GM23338 (cell line): ENCODE measurements around the gene NTN3. TPM values are rescaled to one million over a fixed set of nuclear protein-coding genes. Genes with fewer than 3 reads are reported as not detected.

Experiments
- ATAC-seq: fragments of 200-7000 bp; cut with Tn5 transposase; 3 replicates; pipeline ENCODE4 v1.9.1; 2020
- DNase-seq: peaks from one replicate; pipeline ENCODE4 v3.0.0-alpha.2; 2015; ENCODE audit warnings: low spot score
- H2AFZ ChIP-seq: fragments of 200-600 bp; sonication (generic); 2 replicates; pipeline ENCODE4 v1.8.0; 2016; ENCODE audit warnings: antibody characterized with exemption, mild to moderate bottlenecking, moderate library complexity
- H3F3A ChIP-seq: fragments of 200-600 bp; sonication (generic); replicated peaks from 2 replicates; pipeline ENCODE4 v1.8.0; 2017; ENCODE audit warnings: antibody characterized with exemption, mixed run types, low read depth
- H3K27ac ChIP-seq: fragments of 200-600 bp; sonication (generic); 2 replicates; pipeline ENCODE4 v1.6.1; 2016; ENCODE audit warnings: low read depth
- H3K27me3 ChIP-seq: fragments of 200-600 bp; sonication (generic); 2 replicates; pipeline ENCODE4 v1.8.0; 2016; ENCODE audit warnings: mild to moderate bottlenecking, mixed run types, moderate library complexity; ENCODE audit not compliant: insufficient read depth
- H3K36me3 ChIP-seq: fragments of 200-600 bp; sonication (generic); 2 replicates; pipeline ENCODE4 v1.8.0; 2016; ENCODE audit warnings: mild to moderate bottlenecking; ENCODE audit not compliant: insufficient read depth
- H3K4me1 ChIP-seq: fragments of 200-600 bp; sonication (generic); 2 replicates; pipeline ENCODE4 v1.8.0; 2016; ENCODE audit warnings: mild to moderate bottlenecking, moderate library complexity; ENCODE audit not compliant: insufficient read depth
- H3K4me2 ChIP-seq: fragments of 200-600 bp; sonication (generic); 2 replicates; pipeline ENCODE4 v1.7.1; 2017; ENCODE audit warnings: mixed run types
- H3K4me3 ChIP-seq: fragments of 200-600 bp; sonication (generic); 2 replicates; pipeline ENCODE4 v1.6.1; 2016; ENCODE audit warnings: mixed run types
- H3K79me2 ChIP-seq: fragments of 200-600 bp; sonication (generic); replicated peaks from 2 replicates; pipeline ENCODE4 v1.8.0; 2017; ENCODE audit warnings: mild to moderate bottlenecking; ENCODE audit not compliant: insufficient read depth
- H3K9me2 ChIP-seq: fragments of 200-600 bp; sonication (generic); 2 replicates; pipeline ENCODE4 v1.8.0; 2017; ENCODE audit not compliant: insufficient read depth
- H4K20me1 ChIP-seq: fragments of 200-600 bp; sonication (generic); replicated peaks from 2 replicates; pipeline ENCODE4 v1.8.0; 2017; ENCODE audit warnings: mild to moderate bottlenecking; ENCODE audit not compliant: insufficient read depth
- H3K27ac Mint-ChIP-seq: 2 replicates; pipeline ENCODE4 v1.8.0; 2020; ENCODE audit warnings: inconsistent platforms, mild to moderate bottlenecking, moderate library complexity, mixed read lengths
- H3K27me3 Mint-ChIP-seq: 3 replicates; pipeline ENCODE4 v1.8.0; 2022; ENCODE audit warnings: low read depth, mild to moderate bottlenecking, moderate library complexity, mixed read lengths, inconsistent platforms; ENCODE audit not compliant: insufficient read depth, poor library complexity
- H3K36me3 Mint-ChIP-seq: 3 replicates; pipeline ENCODE4 v1.8.0; 2021; ENCODE audit warnings: low read depth, mild to moderate bottlenecking, inconsistent platforms, moderate library complexity, mixed read lengths
- H3K4me1 Mint-ChIP-seq: 3 replicates; pipeline ENCODE4 v1.8.0; 2020; ENCODE audit warnings: mild to moderate bottlenecking, inconsistent platforms, mixed read lengths
- H3K4me3 Mint-ChIP-seq: 3 replicates; pipeline ENCODE4 v1.8.0; 2021; ENCODE audit warnings: moderate library complexity, mild to moderate bottlenecking, inconsistent platforms, mixed read lengths
- H3K9me3 Mint-ChIP-seq: 3 replicates; pipeline ENCODE4 v1.8.0; 2020; ENCODE audit warnings: moderate library complexity, mild to moderate bottlenecking, inconsistent platforms, mixed read lengths
- CREB1 ChIP-seq: fragments of 250-450 bp; sonication (Bioruptor Pico); IDR thresholded peaks from 2 replicates; pipeline ENCODE4 v1.5.0; 2020; ENCODE audit warnings: low read depth, mild to moderate bottlenecking, moderate library complexity
- CTCF ChIP-seq, 2 experiments: fragments of 200-600 bp in 1 of 2; sonication (generic) in 1 of 2; conservative IDR thresholded peaks; 2 replicates each; pipeline versions ENCODE4 v1.5.1 to v1.6.1; 2016 to 2017; ENCODE audit warnings: antibody characterized with exemption in 2 of 2, low read depth in 2 of 2, mild to moderate bottlenecking in 2 of 2, moderate library complexity in 1 of 2
- ETS1 ChIP-seq: IDR thresholded peaks from 2 replicates; pipeline ENCODE4 v1.6.1; 2016; ENCODE audit warnings: antibody characterized with exemption
- EZH2 ChIP-seq: fragments of 200-600 bp; sonication (generic); IDR thresholded peaks from one replicate; pipeline ENCODE4 v1.8.0; 2017; ENCODE audit warnings: antibody characterized with exemption, mild to moderate bottlenecking, low read depth; ENCODE audit not compliant: unreplicated experiment
- POLR2AphosphoS5 ChIP-seq: IDR thresholded peaks from 2 replicates; pipeline ENCODE4 v1.6.1; 2016; ENCODE audit warnings: antibody characterized with exemption, low read depth
- REST ChIP-seq: IDR thresholded peaks from one replicate; pipeline ENCODE4 v1.6.1; 2018; ENCODE audit warnings: antibody characterized with exemption; ENCODE audit not compliant: unreplicated experiment
- STAT1 ChIP-seq: IDR thresholded peaks from one replicate; pipeline ENCODE4 v1.6.1; 2016; ENCODE audit warnings: antibody characterized with exemption; ENCODE audit not compliant: unreplicated experiment
- polyA plus RNA-seq: library from polyadenylated mRNA; unstranded; fragments of >200 nt; fragmentation: Nextera tagmentation; extraction: Ambion mirVana; gene quantifications from 2 replicates; pipeline ENCODE4 v1.2.1, GENCODE V29; 2016
- total RNA-seq: library from RNA; depleted of rRNA; stranded (reverse); fragments of >200 nt; shearing (Covaris generic); gene quantifications from 2 replicates; pipeline ENCODE4 v1.2.3, GENCODE V29; 2014

NTN3 gene
- total and polyA plus RNA-seq, 2 experiments from 2014 or later, result 0.10 to 1.7 TPM

- Mint-ChIP-seq H3K27me3 (peaks cover 41% of the 10 kb centered on the region), H3K9me3 (no peaks in the 10 kb centered on the region), H3K36me3 (peaks cover 10% of the 10 kb centered on the region), H3K4me1 (peaks cover 12% of the 10 kb centered on the region), H3K27ac (no peak overlapping the region), H3K4me3 (peak overlapping the region; percentile 69)
- DNase-seq (peak; percentile 83), ATAC-seq (peak; percentile 41)
- Histone ChIP-seq H3K4me1 (peaks cover 15% of the 10 kb centered on the region), H3K4me3 (peak overlapping the region; percentile 71), H3K79me2 (no peaks in the 10 kb centered on the region), H3K4me2 (peak overlapping the region; percentile 95), H3K36me3 (no peaks in the 10 kb centered on the region), H3K27me3 (peaks cover 48% of the 10 kb centered on the region), H4K20me1 (no peaks in the 10 kb centered on the region; the same call in 1 of the 2 replicates), H3K9me2 (no peaks in the 10 kb centered on the region), H3F3A (peaks cover 21% of the 10 kb centered on the region), H3K27ac (no peak overlapping the region), H2AFZ (no peak overlapping the region)
- peak; percentile 73 for TF ChIP-seq CREB1 (CRISPR knock-in tag)
- TF ChIP-seq POLR2AphosphoS5, result peak; percentile 50
- TF ChIP-seq REST, result no peak
These were observed 3.4 kb upstream of the NTN3 start for GRCh38 chr16:2467528-2468232.

GRCh38 chr16:2468233-2468724 is 2.8 kb upstream of the NTN3 start:
- DNase-seq (peak; percentile 63), ATAC-seq (peak; percentile 3)
- no peak overlapping the region for H3K27ac Mint-ChIP-seq
- peak overlapping the region; percentile 91 for H2AFZ ChIP-seq
- H3K27me3 ChIP-seq, result peaks cover 54% of the 10 kb centered on the region
- H4K20me1 ChIP-seq, result no peaks in the 10 kb centered on the region; the same call in 1 of the 2 replicates
- H3F3A ChIP-seq, result peaks cover 27% of the 10 kb centered on the region
- H3K4me3 Mint-ChIP-seq, result peak overlapping the region; percentile 69
- peaks cover 15% of the 10 kb centered on the region for H3K4me1 ChIP-seq
- peak overlapping the region; percentile 95 for H3K4me2 ChIP-seq
- TF ChIP-seq EZH2 (peak; percentile 72), ETS1 (no peak), STAT1 (no peak), CTCF (conservative IDR thresholded peaks at IDR 0.05; ENCODE audit: low read depth in 2 of 2) (no peak)
- peaks cover 47% of the 10 kb centered on the region for H3K27me3 Mint-ChIP-seq
- H3K27ac ChIP-seq, result no peak overlapping the region
- H3K4me3 ChIP-seq, result peak overlapping the region; percentile 71
- H3K79me2 ChIP-seq, result no peaks in the 10 kb centered on the region
- H3K36me3 Mint-ChIP-seq, result peaks cover 7% of the 10 kb centered on the region
- no peaks in the 10 kb centered on the region for H3K36me3 ChIP-seq
- H3K9me3 Mint-ChIP-seq, result no peaks in the 10 kb centered on the region
- peaks cover 16% of the 10 kb centered on the region for H3K4me1 Mint-ChIP-seq
- no peaks in the 10 kb centered on the region for H3K9me2 ChIP-seq
